Activated CD8-positive, alpha-beta T cell treated with anti-CD3 and anti-CD28 coated beads for 36 hours (primary cell): Measurements from ENCODE around the gene F10. TPM values are rescaled to one million over a fixed set of nuclear protein-coding genes. Genes with fewer than 3 reads are reported as not detected.

Source experiments
- ATAC-seq: fragments of 200-7000 bp; cut with Tn5 transposase; one replicate; pipeline ENCODE4 v1.10.0; 2021; ENCODE audit warnings: mild to moderate bottlenecking, moderate library complexity
- CTCF ChIA-PET: fragments of 350-600 bp; sonication (Branson Sonifier 250); formaldehyde crosslinking; loops from one replicate; lab custom pipeline; 2021; ENCODE audit warnings: antibody characterized with exemption; lab: Charles Lee
- POLR2A ChIA-PET: fragments of 350-600 bp; sonication (Branson Sonifier 250); formaldehyde crosslinking; loops from one replicate; lab custom pipeline; 2021; ENCODE audit warnings: antibody characterized with exemption; lab: Charles Lee
- DNase-seq: peaks from one replicate; pipeline ENCODE4 v3.0.0-alpha.2; 2020
- H3K27ac Mint-ChIP-seq: one replicate; pipeline ENCODE4 v1.8.0; 2021; ENCODE audit warnings: mild to moderate bottlenecking, mixed read lengths
- H3K27me3 Mint-ChIP-seq: one replicate; pipeline ENCODE4 v1.8.0; 2021; ENCODE audit warnings: mixed read lengths
- H3K36me3 Mint-ChIP-seq: one replicate; pipeline ENCODE4 v1.8.0; 2021; ENCODE audit warnings: low read depth, mixed read lengths
- H3K4me1 Mint-ChIP-seq: one replicate; pipeline ENCODE4 v1.8.0; 2021; ENCODE audit warnings: low read depth, mixed read lengths
- H3K4me3 Mint-ChIP-seq: one replicate; pipeline ENCODE4 v1.8.0; 2021; ENCODE audit warnings: mild to moderate bottlenecking, moderate library complexity, mixed read lengths
- H3K9me3 Mint-ChIP-seq: one replicate; pipeline ENCODE4 v1.8.0; 2021; ENCODE audit warnings: mixed read lengths
- intact Hi-C: fragments of 100-400 bp; cut with micrococcal nuclease; formaldehyde crosslinking; loops from one replicate; pipeline ENCODE4 v1.10.0; 2022
- total RNA-seq, 2 experiments: library from RNA; stranded (reverse); gene quantifications; one replicate each; pipeline ENCODE4 v1.2.3, GENCODE V29; 2021
- TF ChIP-seq, protein P1 (sequence below): fragments of 200-600 bp; IDR thresholded peaks from one replicate; pipeline ENCODE4 v1.8.0; 2022; ENCODE audit warnings: antibody characterized with exemption, mild to moderate bottlenecking

F10 gene
- total RNA-seq, 2 experiments from 2014 or later, result not detected

DNA sequence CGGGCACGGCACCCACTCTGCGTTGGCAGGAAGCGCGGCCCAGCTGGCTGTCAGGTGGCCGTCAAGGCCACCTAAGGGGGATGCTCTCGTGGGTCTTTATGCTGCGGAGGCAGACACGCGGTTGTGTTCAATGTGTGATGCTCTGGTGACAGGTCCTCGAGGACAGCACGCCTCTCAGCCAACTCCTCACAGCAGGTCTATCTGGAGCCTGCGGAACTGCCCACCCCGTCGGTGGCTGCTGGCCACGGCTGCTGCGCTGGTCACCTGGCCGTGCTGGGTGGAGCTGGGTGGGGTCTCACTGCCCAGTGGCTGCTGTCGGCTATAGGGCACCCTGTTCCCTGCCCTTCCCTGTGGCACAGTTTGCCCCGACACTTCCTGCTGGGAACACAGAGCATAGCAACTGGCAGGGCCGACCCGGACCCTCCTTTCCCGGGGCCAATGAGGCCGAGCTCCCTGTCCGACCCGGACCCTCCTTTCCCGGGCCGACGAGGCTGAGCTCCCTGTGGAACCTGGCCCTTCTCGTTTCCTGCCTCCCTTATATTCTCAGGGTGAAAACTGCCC is 31.3 kb upstream of the F10 start:
- H3K4me3 Mint-ChIP-seq, result no peak overlapping the region

GRCh38 chr13:113091891-113092775 is 30.5 kb upstream of the F10 start:
- no peak overlapping the region for H3K27ac Mint-ChIP-seq
- intact Hi-C loops, result no loop called here
- ChIA-PET POLR2A (no interaction called here), CTCF (no interaction called here)
- TF ChIP-seq, protein P1, sequence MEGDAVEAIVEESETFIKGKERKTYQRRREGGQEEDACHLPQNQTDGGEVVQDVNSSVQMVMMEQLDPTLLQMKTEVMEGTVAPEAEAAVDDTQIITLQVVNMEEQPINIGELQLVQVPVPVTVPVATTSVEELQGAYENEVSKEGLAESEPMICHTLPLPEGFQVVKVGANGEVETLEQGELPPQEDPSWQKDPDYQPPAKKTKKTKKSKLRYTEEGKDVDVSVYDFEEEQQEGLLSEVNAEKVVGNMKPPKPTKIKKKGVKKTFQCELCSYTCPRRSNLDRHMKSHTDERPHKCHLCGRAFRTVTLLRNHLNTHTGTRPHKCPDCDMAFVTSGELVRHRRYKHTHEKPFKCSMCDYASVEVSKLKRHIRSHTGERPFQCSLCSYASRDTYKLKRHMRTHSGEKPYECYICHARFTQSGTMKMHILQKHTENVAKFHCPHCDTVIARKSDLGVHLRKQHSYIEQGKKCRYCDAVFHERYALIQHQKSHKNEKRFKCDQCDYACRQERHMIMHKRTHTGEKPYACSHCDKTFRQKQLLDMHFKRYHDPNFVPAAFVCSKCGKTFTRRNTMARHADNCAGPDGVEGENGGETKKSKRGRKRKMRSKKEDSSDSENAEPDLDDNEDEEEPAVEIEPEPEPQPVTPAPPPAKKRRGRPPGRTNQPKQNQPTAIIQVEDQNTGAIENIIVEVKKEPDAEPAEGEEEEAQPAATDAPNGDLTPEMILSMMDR, result no peak
- ATAC-seq, result no peak
- no peaks in the 10 kb centered on the region for H3K27me3 Mint-ChIP-seq
- H3K4me1 Mint-ChIP-seq, result no peaks in the 10 kb centered on the region
- H3K36me3 Mint-ChIP-seq, result no peaks in the 10 kb centered on the region
- no peak overlapping the region for H3K4me3 Mint-ChIP-seq
- DNase-seq, result no peak
- H3K9me3 Mint-ChIP-seq, result no peaks in the 10 kb centered on the region

More for the DNA sequence above, 31.3 kb upstream of the F10 start:
- TF ChIP-seq, protein P1, result no peak
- ChIA-PET POLR2A (no interaction called here), CTCF (no interaction called here)
- DNase-seq (no peak), ATAC-seq (no peak)
- Mint-ChIP-seq H3K27me3 (no peaks in the 10 kb centered on the region), H3K27ac (no peak overlapping the region), H3K9me3 (no peaks in the 10 kb centered on the region), H3K4me1 (no peaks in the 10 kb centered on the region), H3K36me3 (no peaks in the 10 kb centered on the region)
- intact Hi-C loops, result no loop called here

DNA sequence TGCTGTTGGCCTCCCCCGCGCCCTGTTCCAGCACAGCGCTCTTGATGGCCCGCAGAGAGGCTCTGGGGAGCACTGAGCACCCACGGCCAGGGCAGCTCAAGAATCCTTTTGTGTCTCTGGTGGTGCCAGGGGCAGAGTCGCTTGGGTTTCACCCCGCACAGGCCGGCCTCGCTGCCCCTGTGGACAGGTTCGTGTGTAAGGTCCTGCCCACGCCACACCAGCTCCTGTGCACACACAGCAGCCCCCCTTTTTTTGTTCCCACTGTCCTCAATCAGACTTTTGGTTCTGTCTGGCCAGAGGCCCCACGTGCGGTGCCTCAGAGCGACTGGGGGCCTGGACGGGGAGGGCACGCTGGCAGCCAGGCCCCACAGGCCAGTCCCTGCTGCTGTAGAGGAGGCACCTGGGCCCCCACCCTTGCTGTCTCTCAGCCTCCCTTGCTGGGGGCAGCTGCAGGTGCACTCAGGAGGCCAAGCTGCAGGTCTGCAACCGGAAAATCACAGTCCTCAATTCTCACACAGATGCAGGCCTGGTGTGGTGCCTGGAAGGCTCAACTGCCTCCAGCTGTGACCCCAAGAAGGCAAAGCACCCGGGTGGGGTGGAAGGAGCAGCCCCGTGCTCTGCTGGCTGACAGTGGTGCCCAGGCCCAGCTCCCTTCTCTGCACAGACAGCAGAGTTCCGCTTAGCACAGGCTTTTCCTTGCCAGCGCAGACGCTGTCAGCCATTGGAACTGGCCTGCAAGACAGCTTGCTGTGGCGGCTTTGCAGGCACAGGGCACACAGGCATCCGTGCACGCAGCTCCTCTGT is 29.6 kb upstream of the F10 start:
- TF ChIP-seq, protein P1, result no peak
- no peaks in the 10 kb centered on the region for H3K36me3 Mint-ChIP-seq
- DNase-seq, result no peak
- H3K4me3 Mint-ChIP-seq, result no peak overlapping the region
- intact Hi-C loops, result no loop called here
- H3K9me3 Mint-ChIP-seq, result no peaks in the 10 kb centered on the region
- no peak for ATAC-seq
- no peak overlapping the region for H3K27ac Mint-ChIP-seq
- POLR2A ChIA-PET, result no interaction called here
- CTCF ChIA-PET, result no interaction called here
- no peaks in the 10 kb centered on the region for H3K4me1 Mint-ChIP-seq
- H3K27me3 Mint-ChIP-seq, result no peaks in the 10 kb centered on the region

DNA sequence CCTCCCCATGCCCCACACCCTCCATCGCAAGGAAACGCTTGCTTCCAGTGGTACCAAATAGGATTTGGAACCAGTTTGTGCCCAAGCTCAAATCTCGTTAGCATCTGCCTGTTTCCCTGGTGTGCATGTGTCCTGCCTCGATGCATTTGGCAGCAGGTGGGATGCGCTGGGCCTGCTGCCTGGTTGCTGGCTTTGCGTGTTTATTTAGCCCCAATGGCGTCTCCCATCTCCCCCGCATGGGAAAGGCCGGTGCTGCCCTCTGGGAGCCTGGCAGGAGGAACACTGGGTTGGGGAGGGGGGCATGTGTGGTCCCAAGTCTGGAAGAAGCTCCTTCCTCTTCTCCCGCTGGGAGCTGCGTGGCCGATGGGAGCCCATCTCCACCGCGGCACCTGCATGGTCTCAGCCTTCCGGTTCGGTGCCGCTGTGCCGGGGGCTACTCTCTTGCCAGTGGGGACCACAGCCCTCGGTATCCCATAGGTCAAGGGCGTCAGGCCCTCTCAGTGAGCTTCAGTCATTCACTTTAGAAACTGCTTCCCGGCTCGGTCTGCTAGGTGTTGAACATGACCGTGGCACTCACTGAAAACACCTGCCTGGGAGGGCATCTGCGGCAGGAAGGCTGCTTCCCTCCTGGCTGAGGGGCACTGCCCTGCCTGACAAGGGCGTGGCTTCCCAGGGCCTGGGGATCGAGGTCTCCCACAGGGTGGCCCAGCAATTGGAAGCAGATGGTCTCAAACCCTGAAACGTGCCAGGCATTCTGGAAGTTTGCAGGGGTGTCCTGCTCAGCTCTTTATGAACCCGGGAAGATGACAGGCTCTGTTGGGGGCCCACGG is 28.8 kb upstream of the F10 start:
- no peak for ATAC-seq
- H3K4me1 Mint-ChIP-seq, result no peaks in the 10 kb centered on the region
- H3K27me3 Mint-ChIP-seq, result no peaks in the 10 kb centered on the region
- ChIA-PET CTCF (interaction anchor here (0.8 kb wide), 1 partner anchor 8 kb away, joined by 3 read pairs; no protein-coding TSS in a partner anchor), POLR2A (no interaction called here)
- H3K27ac Mint-ChIP-seq, result no peak overlapping the region
- no peaks in the 10 kb centered on the region for H3K36me3 Mint-ChIP-seq
- H3K9me3 Mint-ChIP-seq, result no peaks in the 10 kb centered on the region
- H3K4me3 Mint-ChIP-seq, result no peak overlapping the region
- intact Hi-C loops, result no loop called here
- TF ChIP-seq, protein P1, result no peak
- no peak for DNase-seq
